HL-60 (cell line): ENCODE results near the gene PDLIM5.
"Not testable (repeated sequence)": the region's sequence is repeated elsewhere in the genome, so short reads cannot be mapped to it uniquely, and the experiment has no call there.

Experiments used
- DNase-seq, 2 experiments: peaks; one replicate each; pipeline ENCODE4 v3.0.0-alpha.2; 2010 to 2020; ENCODE audit warnings: low read depth in 1 of 2, low spot score in 1 of 2
- H3K27ac ChIP-seq: fragments of 250-450 bp; sonication (Bioruptor Pico); replicated peaks from 2 replicates; pipeline ENCODE4 v1.5.1; 2020; ENCODE audit warnings: mild to moderate bottlenecking, moderate library complexity
- H3K27me3 ChIP-seq: fragments of 250-450 bp; sonication (Bioruptor Pico); 2 replicates; pipeline ENCODE4 v1.5.1; 2021; ENCODE audit warnings: mild to moderate bottlenecking, moderate library complexity; ENCODE audit not compliant: insufficient read depth, poor library complexity, severe bottlenecking
- H3K4me3 ChIP-seq: replicated peaks from 2 replicates; pipeline ENCODE4 v1.5.1; 2011; ENCODE audit warnings: mild to moderate bottlenecking, control low read depth, low read length; ENCODE audit not compliant: insufficient read depth
- CTCF ChIP-seq: IDR thresholded peaks from one replicate; pipeline ENCODE4 v1.5.1; 2011; ENCODE audit warnings: low read length, control low read depth, inconsistent platforms; ENCODE audit not compliant: insufficient read depth
- GABPA ChIP-seq: IDR thresholded peaks from 2 replicates; pipeline ENCODE4 v1.6.1; 2012; ENCODE audit warnings: low read depth
- POLR2AphosphoS5 ChIP-seq: IDR thresholded peaks from 2 replicates; pipeline ENCODE4 v1.6.1; 2012; ENCODE audit warnings: low read depth
- REST ChIP-seq: IDR thresholded peaks from 2 replicates; pipeline ENCODE4 v1.6.1; 2012; ENCODE audit warnings: low read depth; ENCODE audit not compliant: insufficient replicate concordance
- SPI1 ChIP-seq: IDR thresholded peaks from 2 replicates; pipeline ENCODE4 v1.6.1; 2012; ENCODE audit warnings: low read depth, mild to moderate bottlenecking, borderline replicate concordance

PDLIM5 gene

GRCh38 chr4:94477227-94477626 is 25.5 kb downstream of the PDLIM5 start:
- Histone ChIP-seq H3K27ac (no peak overlapping the region), H3K27me3 (no peaks in the 10 kb centered on the region), H3K4me3 (no peak overlapping the region)
- no peak for TF ChIP-seq SPI1
- TF ChIP-seq GABPA = no peak
- TF ChIP-seq POLR2AphosphoS5 = no peak
- TF ChIP-seq CTCF = no peak
- no peak for TF ChIP-seq REST
- DNase-seq = no peak

GRCh38 chr4:94478805-94479204 is 27.1 kb downstream of the PDLIM5 start:
- H3K27ac ChIP-seq, DNase-seq, H3K4me3 ChIP-seq, H3K27me3 ChIP-seq: not testable (repeated sequence)

GRCh38 chr4:94479358-94480141 is 27.8 kb downstream of the PDLIM5 start:
- H3K4me3 ChIP-seq = no peak overlapping the region
- TF ChIP-seq GABPA (no peak), REST (no peak), SPI1 (no peak), CTCF (no peak), POLR2AphosphoS5 (no peak)
- no peak overlapping the region for H3K27ac ChIP-seq
- no peaks in the 10 kb centered on the region for H3K27me3 ChIP-seq
- DNase-seq = no peak

GRCh38 chr4:94480362-94480951 is 28.7 kb downstream of the PDLIM5 start:
- no peak for DNase-seq
- H3K27ac ChIP-seq = no peak overlapping the region
- TF ChIP-seq SPI1 (no peak), POLR2AphosphoS5 (no peak), REST (no peak)
- no peaks in the 10 kb centered on the region for H3K27me3 ChIP-seq
- H3K4me3 ChIP-seq = no peak overlapping the region
